ENCODE measurements around the gene VWCE. TPM values are rescaled to one million over a fixed set of nuclear protein-coding genes. Genes with fewer than 3 reads are reported as not detected.

The VWCE gene
- 4.9 TPM for polyA plus RNA-seq (ENCODE audit: insufficient read length)

- peak; percentile 61 for DNase-seq
Observed at GRCh38 chr11:61294717-61295595, at the start of gene VWCE. VWCE (minus strand) TSS chr11:61295316; CDS start chr11:61295037, 279 bp downstream.

- DNase-seq = no peak
Observed at GRCh38 chr11:61343792-61344745, 49.0 kb upstream of the VWCE start.

GRCh38 chr11:61342207-61342803 is 47.2 kb upstream of the VWCE start:
- DNase-seq = no peak

GRCh38 chr11:61341706-61342105 is 46.6 kb upstream of the VWCE start:
- DNase-seq = no peak

GRCh38 chr11:61340979-61341378 is 45.9 kb upstream of the VWCE start:
- DNase-seq = no peak

GRCh38 chr11:61339490-61339878 is 44.4 kb upstream of the VWCE start:
- no peak for DNase-seq

GRCh38 chr11:61338783-61339489 is 43.8 kb upstream of the VWCE start:
- DNase-seq = no peak

GRCh38 chr11:61337706-61338470 is 42.8 kb upstream of the VWCE start:
- DNase-seq = no peak

GRCh38 chr11:61336171-61336935 is 41.2 kb upstream of the VWCE start:
- DNase-seq = peak; percentile 81

GRCh38 chr11:61335355-61335710 is 40.2 kb upstream of the VWCE start:
- no peak for DNase-seq

- DNase-seq = no peak
Observed at GRCh38 chr11:61334434-61335354, 39.6 kb upstream of the VWCE start.

GRCh38 chr11:61333550-61334433 is 38.7 kb upstream of the VWCE start:
- DNase-seq = no peak

- peak; percentile 96 for DNase-seq
Observed at GRCh38 chr11:61332797-61333549, 37.9 kb upstream of the VWCE start, which contains the start of the genes DDB1 and TKFC. DDB1 (minus strand) TSS chr11:61333105; CDS start chr11:61332968, 137 bp downstream. TKFC (plus strand) TSS chr11:61333228; CDS start chr11:61334729, 1,501 bp downstream.

- DNase-seq = peak; percentile 38
Observed at GRCh38 chr11:61332281-61332796, 37.2 kb upstream of the VWCE start.

GRCh38 chr11:61331651-61332050 is 36.5 kb upstream of the VWCE start:
- DNase-seq = no peak

GRCh38 chr11:61329871-61330270 is 34.8 kb upstream of the VWCE start:
- DNase-seq = no peak

GRCh38 chr11:61328351-61328750 is 33.2 kb upstream of the VWCE start:
- DNase-seq = no peak
